HepG2 (cell line): Measurements from ENCODE around the gene HSD17B11. TPM values are rescaled to one million over a fixed set of nuclear protein-coding genes. Genes with fewer than 3 reads are reported as not detected.

Experiments used
- BRD4 ChIP-seq: sonication (generic); formaldehyde crosslinking; IDR thresholded peaks from 2 replicates; pipeline ENCODE4 v1.4.0; 2020; ENCODE audit warnings: missing genetic modification reagents
- FOXJ3 ChIP-seq: sonication (generic); formaldehyde crosslinking; IDR thresholded peaks from 2 replicates; pipeline ENCODE4 v1.4.0; 2020; ENCODE audit warnings: missing genetic modification reagents, mild to moderate bottlenecking, borderline replicate concordance
- MEIS1 ChIP-seq: sonication (generic); formaldehyde crosslinking; IDR thresholded peaks from 2 replicates; pipeline ENCODE4 v1.9.0; 2021; ENCODE audit warnings: mild to moderate bottlenecking, missing genetic modification reagents, moderate library complexity, borderline replicate concordance
- NCOA2 ChIP-seq: sonication (generic); formaldehyde crosslinking; IDR thresholded peaks from 2 replicates; pipeline ENCODE4 v1.8.0; 2022; ENCODE audit warnings: inconsistent platforms
- RCOR2 ChIP-seq: IDR thresholded peaks from 2 replicates; pipeline ENCODE4 v1.6.1; 2016; ENCODE audit warnings: missing biosample characterization, missing genetic modification reagents
- SATB2 ChIP-seq: sonication (generic); formaldehyde crosslinking; IDR thresholded peaks from 2 replicates; pipeline ENCODE4 v1.5.0; 2020; ENCODE audit warnings: missing genetic modification reagents
- SRY ChIP-seq: sonication (generic); formaldehyde crosslinking; IDR thresholded peaks from 2 replicates; pipeline ENCODE4 v1.8.0; 2022; ENCODE audit warnings: mild to moderate bottlenecking, missing genetic modification reagents
- ZEB1 ChIP-seq: IDR thresholded peaks from 2 replicates; pipeline ENCODE4 v1.6.1; 2012; ENCODE audit warnings: mild to moderate bottlenecking, low read depth, inconsistent platforms; ENCODE audit not compliant: insufficient replicate concordance
- ZKSCAN5 ChIP-seq: sonication (generic); formaldehyde crosslinking; IDR thresholded peaks from 2 replicates; pipeline ENCODE4 v1.5.1; 2020; ENCODE audit warnings: mild to moderate bottlenecking, missing genetic modification reagents
- ZNF530 ChIP-seq: sonication (generic); formaldehyde crosslinking; IDR thresholded peaks from 2 replicates; pipeline ENCODE4 v1.5.0; 2020; ENCODE audit warnings: low read depth, mild to moderate bottlenecking, missing genetic modification reagents
- ZNF761 ChIP-seq: sonication (generic); formaldehyde crosslinking; conservative IDR thresholded peaks from 2 replicates; pipeline ENCODE4 v1.4.0; 2020; ENCODE audit warnings: mild to moderate bottlenecking, missing genetic modification reagents
- polyA plus RNA-seq, 8 experiments: library from polyadenylated mRNA; depleted of rRNA in 3 of 8; stranded (reverse) in 7 of 8; unstranded in 1 of 8; fragments of >200 nt; fragmentation: Illumina TruSeq in 4 of 8; extraction: Trizol in 4 of 8; gene quantifications; 2 replicates each; pipeline versions ENCODE4 v1.2.1 to v1.2.3, GENCODE V29; 2011 to 2016; ENCODE audit warnings: low read depth in 4 of 8, missing spikeins in 1 of 8, mixed read lengths in 1 of 8; ENCODE audit not compliant: insufficient read depth in 1 of 8
- total RNA-seq, 5 experiments: library from RNA; depleted of rRNA; stranded (reverse); fragments of >200 nt; fragmentation: Illumina TruSeq; extraction: Trizol; gene quantifications; 2 replicates each; pipeline ENCODE4 v1.2.3, GENCODE V29; 2016; ENCODE audit warnings: low read depth in 1 of 5
- TF ChIP-seq, protein P1 (sequence below): fragments of 450-650 bp; IDR thresholded peaks from 2 replicates; pipeline ENCODE4 v1.6.1; 2017; ENCODE audit warnings: mild to moderate bottlenecking
- TF ChIP-seq, protein P2 (sequence below): sonication (generic); formaldehyde crosslinking; IDR thresholded peaks from 2 replicates; pipeline ENCODE4 v1.9.0; 2021; ENCODE audit warnings: mild to moderate bottlenecking, missing genetic modification reagents
- TF ChIP-seq, protein P3 (sequence below): sonication (generic); formaldehyde crosslinking; IDR thresholded peaks from 2 replicates; pipeline ENCODE4 v1.4.0; 2020; ENCODE audit warnings: missing genetic modification reagents

HSD17B11 gene
- total and polyA plus RNA-seq, 2 of the 13 experiments (the other 11 are each of a cell fraction or from before 2014, with no cell fraction given), result 121 to 158 TPM

DNA sequence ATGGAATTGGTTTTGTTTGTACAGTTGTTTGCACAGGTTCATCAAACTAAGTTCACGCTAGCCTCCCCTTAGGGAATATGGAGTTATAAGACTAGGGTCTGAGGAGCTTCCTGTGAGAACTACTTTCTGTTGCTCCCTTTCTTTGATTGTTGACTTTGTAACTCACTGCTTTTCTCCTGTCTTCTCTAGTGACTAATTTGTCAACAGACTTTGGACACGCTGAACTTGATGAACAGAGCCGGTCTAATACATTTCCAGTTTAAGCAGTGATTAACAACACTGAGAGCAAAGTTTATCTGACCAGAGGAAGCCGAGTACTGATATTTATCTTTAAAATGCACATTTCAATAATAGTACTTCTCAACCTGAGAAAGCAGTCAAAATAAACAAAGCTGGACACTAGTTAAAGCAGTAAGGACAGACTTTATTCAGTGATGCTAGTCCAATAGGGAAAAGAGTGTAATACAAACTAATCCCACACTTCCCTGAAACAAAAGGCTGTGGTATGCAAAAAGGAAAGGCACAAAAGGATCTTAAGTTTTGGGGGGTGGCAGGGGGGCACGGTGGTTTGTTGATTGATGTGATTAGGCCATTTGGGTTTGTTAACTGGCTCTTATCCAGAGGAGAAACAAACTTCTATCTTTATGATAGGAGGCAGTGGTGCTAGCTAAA, 28.7 kb upstream of the HSD17B11 start (continued):
- TF ChIP-seq NCOA2 (peak; percentile 70), MEIS1 (CRISPR knock-in tag) (peak; percentile 28; the same call in 1 of the 2 replicates), SATB2 (CRISPR knock-in tag) (0 out of 2 replicates have a peak, but pooled peaks have one; percentile 38), FOXJ3 (CRISPR knock-in tag) (no peak; the same call in 1 of the 2 replicates), ZEB1 (no peak), ZKSCAN5 (CRISPR knock-in tag) (no peak), BRD4 (no peak), ZNF761 (CRISPR knock-in tag) (no peak), SRY (CRISPR knock-in tag) (no peak), ZNF530 (no peak), RCOR2 (CRISPR knock-in tag) (peak; percentile 91)
- TF ChIP-seq, protein P1, sequence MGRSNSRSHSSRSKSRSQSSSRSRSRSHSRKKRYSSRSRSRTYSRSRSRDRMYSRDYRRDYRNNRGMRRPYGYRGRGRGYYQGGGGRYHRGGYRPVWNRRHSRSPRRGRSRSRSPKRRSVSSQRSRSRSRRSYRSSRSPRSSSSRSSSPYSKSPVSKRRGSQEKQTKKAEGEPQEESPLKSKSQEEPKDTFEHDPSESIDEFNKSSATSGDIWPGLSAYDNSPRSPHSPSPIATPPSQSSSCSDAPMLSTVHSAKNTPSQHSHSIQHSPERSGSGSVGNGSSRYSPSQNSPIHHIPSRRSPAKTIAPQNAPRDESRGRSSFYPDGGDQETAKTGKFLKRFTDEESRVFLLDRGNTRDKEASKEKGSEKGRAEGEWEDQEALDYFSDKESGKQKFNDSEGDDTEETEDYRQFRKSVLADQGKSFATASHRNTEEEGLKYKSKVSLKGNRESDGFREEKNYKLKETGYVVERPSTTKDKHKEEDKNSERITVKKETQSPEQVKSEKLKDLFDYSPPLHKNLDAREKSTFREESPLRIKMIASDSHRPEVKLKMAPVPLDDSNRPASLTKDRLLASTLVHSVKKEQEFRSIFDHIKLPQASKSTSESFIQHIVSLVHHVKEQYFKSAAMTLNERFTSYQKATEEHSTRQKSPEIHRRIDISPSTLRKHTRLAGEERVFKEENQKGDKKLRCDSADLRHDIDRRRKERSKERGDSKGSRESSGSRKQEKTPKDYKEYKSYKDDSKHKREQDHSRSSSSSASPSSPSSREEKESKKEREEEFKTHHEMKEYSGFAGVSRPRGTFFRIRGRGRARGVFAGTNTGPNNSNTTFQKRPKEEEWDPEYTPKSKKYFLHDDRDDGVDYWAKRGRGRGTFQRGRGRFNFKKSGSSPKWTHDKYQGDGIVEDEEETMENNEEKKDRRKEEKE, result no peak
- TF ChIP-seq, protein P2, sequence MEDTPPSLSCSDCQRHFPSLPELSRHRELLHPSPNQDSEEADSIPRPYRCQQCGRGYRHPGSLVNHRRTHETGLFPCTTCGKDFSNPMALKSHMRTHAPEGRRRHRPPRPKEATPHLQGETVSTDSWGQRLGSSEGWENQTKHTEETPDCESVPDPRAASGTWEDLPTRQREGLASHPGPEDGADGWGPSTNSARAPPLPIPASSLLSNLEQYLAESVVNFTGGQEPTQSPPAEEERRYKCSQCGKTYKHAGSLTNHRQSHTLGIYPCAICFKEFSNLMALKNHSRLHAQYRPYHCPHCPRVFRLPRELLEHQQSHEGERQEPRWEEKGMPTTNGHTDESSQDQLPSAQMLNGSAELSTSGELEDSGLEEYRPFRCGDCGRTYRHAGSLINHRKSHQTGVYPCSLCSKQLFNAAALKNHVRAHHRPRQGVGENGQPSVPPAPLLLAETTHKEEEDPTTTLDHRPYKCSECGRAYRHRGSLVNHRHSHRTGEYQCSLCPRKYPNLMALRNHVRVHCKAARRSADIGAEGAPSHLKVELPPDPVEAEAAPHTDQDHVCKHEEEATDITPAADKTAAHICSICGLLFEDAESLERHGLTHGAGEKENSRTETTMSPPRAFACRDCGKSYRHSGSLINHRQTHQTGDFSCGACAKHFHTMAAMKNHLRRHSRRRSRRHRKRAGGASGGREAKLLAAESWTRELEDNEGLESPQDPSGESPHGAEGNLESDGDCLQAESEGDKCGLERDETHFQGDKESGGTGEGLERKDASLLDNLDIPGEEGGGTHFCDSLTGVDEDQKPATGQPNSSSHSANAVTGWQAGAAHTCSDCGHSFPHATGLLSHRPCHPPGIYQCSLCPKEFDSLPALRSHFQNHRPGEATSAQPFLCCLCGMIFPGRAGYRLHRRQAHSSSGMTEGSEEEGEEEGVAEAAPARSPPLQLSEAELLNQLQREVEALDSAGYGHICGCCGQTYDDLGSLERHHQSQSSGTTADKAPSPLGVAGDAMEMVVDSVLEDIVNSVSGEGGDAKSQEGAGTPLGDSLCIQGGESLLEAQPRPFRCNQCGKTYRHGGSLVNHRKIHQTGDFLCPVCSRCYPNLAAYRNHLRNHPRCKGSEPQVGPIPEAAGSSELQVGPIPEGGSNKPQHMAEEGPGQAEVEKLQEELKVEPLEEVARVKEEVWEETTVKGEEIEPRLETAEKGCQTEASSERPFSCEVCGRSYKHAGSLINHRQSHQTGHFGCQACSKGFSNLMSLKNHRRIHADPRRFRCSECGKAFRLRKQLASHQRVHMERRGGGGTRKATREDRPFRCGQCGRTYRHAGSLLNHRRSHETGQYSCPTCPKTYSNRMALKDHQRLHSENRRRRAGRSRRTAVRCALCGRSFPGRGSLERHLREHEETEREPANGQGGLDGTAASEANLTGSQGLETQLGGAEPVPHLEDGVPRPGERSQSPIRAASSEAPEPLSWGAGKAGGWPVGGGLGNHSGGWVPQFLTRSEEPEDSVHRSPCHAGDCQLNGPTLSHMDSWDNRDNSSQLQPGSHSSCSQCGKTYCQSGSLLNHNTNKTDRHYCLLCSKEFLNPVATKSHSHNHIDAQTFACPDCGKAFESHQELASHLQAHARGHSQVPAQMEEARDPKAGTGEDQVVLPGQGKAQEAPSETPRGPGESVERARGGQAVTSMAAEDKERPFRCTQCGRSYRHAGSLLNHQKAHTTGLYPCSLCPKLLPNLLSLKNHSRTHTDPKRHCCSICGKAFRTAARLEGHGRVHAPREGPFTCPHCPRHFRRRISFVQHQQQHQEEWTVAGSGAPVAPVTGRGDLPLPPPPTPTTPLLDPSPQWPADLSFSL (CRISPR knock-in tag), result no peak
- TF ChIP-seq, protein P3, sequence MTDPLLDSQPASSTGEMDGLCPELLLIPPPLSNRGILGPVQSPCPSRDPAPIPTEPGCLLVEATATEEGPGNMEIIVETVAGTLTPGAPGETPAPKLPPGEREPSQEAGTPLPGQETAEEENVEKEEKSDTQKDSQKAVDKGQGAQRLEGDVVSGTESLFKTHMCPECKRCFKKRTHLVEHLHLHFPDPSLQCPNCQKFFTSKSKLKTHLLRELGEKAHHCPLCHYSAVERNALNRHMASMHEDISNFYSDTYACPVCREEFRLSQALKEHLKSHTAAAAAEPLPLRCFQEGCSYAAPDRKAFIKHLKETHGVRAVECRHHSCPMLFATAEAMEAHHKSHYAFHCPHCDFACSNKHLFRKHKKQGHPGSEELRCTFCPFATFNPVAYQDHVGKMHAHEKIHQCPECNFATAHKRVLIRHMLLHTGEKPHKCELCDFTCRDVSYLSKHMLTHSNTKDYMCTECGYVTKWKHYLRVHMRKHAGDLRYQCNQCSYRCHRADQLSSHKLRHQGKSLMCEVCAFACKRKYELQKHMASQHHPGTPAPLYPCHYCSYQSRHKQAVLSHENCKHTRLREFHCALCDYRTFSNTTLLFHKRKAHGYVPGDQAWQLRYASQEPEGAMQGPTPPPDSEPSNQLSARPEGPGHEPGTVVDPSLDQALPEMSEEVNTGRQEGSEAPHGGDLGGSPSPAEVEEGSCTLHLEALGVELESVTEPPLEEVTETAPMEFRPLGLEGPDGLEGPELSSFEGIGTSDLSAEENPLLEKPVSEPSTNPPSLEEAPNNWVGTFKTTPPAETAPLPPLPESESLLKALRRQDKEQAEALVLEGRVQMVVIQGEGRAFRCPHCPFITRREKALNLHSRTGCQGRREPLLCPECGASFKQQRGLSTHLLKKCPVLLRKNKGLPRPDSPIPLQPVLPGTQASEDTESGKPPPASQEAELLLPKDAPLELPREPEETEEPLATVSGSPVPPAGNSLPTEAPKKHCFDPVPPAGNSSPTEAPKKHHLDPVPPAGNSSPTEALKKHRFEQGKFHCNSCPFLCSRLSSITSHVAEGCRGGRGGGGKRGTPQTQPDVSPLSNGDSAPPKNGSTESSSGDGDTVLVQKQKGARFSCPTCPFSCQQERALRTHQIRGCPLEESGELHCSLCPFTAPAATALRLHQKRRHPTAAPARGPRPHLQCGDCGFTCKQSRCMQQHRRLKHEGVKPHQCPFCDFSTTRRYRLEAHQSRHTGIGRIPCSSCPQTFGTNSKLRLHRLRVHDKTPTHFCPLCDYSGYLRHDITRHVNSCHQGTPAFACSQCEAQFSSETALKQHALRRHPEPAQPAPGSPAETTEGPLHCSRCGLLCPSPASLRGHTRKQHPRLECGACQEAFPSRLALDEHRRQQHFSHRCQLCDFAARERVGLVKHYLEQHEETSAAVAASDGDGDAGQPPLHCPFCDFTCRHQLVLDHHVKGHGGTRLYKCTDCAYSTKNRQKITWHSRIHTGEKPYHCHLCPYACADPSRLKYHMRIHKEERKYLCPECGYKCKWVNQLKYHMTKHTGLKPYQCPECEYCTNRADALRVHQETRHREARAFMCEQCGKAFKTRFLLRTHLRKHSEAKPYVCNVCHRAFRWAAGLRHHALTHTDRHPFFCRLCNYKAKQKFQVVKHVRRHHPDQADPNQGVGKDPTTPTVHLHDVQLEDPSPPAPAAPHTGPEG, result no peak
